HEK293T (cell line): Measurements from ENCODE around the gene DDX28.

Experiments
- CTCF ChIA-PET: fragments of 350-600 bp; formaldehyde crosslinking; extraction: SDS; loops from one replicate; lab custom pipeline; 2021; ENCODE audit warnings: antibody characterized with exemption, inconsistent platforms; lab: Yijun Ruan, JAX
- POLR2A ChIA-PET: fragments of 350-600 bp; formaldehyde crosslinking; extraction: SDS; loops from one replicate; lab custom pipeline; 2020; ENCODE audit warnings: antibody characterized with exemption, inconsistent platforms; lab: Yijun Ruan, JAX
- DNase-seq: peaks from one replicate; pipeline ENCODE4 v3.0.0; 2012; ENCODE audit warnings: mixed read lengths; ENCODE audit errors: extremely low spot score
- ARNT ChIP-seq: fragments of 450-650 bp; IDR thresholded peaks from 2 replicates; pipeline ENCODE4 v1.6.1; 2017; ENCODE audit warnings: mild to moderate bottlenecking
- BHLHE40 ChIP-seq: fragments of 450-650 bp; IDR thresholded peaks from 2 replicates; pipeline ENCODE4 v1.6.1; 2016; ENCODE audit warnings: mild to moderate bottlenecking, moderate library complexity, borderline replicate concordance
- CTBP1 ChIP-seq: fragments of 450-650 bp; IDR thresholded peaks from 2 replicates; pipeline ENCODE4 v1.6.1; 2016; ENCODE audit warnings: borderline replicate concordance
- ELF4 ChIP-seq: fragments of 450-650 bp; IDR thresholded peaks from 2 replicates; pipeline ENCODE4 v1.6.1; 2017; ENCODE audit warnings: antibody characterized with exemption
- FOXA1 ChIP-seq: fragments of 450-650 bp; IDR thresholded peaks from 2 replicates; pipeline ENCODE4 v1.6.1; 2016; ENCODE audit warnings: mild to moderate bottlenecking
- FOXK2 ChIP-seq: fragments of 450-650 bp; IDR thresholded peaks from 2 replicates; pipeline ENCODE4 v1.6.1; 2016; ENCODE audit warnings: mild to moderate bottlenecking
- FOXM1 ChIP-seq: fragments of 450-650 bp; IDR thresholded peaks from 2 replicates; pipeline ENCODE4 v1.6.1; 2017; ENCODE audit warnings: mild to moderate bottlenecking, borderline replicate concordance
- HDGF ChIP-seq: fragments of 450-650 bp; IDR thresholded peaks from 2 replicates; pipeline ENCODE4 v1.6.1; 2017; ENCODE audit warnings: antibody characterized with exemption, borderline replicate concordance
- L3MBTL2 ChIP-seq: fragments of 450-650 bp; conservative IDR thresholded peaks from 2 replicates; pipeline ENCODE4 v1.6.1; 2016; ENCODE audit warnings: mild to moderate bottlenecking
- LEF1 ChIP-seq: fragments of 450-650 bp; IDR thresholded peaks from 2 replicates; pipeline ENCODE4 v1.6.1; 2017; ENCODE audit warnings: mild to moderate bottlenecking, borderline replicate concordance
- NFRKB ChIP-seq: fragments of 450-650 bp; IDR thresholded peaks from 2 replicates; pipeline ENCODE4 v1.6.1; 2016; ENCODE audit warnings: mild to moderate bottlenecking, moderate library complexity
- PKNOX1 ChIP-seq: fragments of 450-650 bp; IDR thresholded peaks from 2 replicates; pipeline ENCODE4 v1.6.1; 2016
- SP1 ChIP-seq: fragments of 450-650 bp; IDR thresholded peaks from 2 replicates; pipeline ENCODE4 v1.6.1; 2017
- SUZ12 ChIP-seq: fragments of 450-650 bp; IDR thresholded peaks from 2 replicates; pipeline ENCODE4 v1.6.1; 2016; ENCODE audit warnings: mild to moderate bottlenecking
- TARDBP ChIP-seq: fragments of 450-650 bp; IDR thresholded peaks from 2 replicates; pipeline ENCODE4 v1.6.1; 2016
- ZNF384 ChIP-seq: fragments of 450-650 bp; IDR thresholded peaks from 2 replicates; pipeline ENCODE4 v1.6.1; 2016

Gene DDX28

DNA sequence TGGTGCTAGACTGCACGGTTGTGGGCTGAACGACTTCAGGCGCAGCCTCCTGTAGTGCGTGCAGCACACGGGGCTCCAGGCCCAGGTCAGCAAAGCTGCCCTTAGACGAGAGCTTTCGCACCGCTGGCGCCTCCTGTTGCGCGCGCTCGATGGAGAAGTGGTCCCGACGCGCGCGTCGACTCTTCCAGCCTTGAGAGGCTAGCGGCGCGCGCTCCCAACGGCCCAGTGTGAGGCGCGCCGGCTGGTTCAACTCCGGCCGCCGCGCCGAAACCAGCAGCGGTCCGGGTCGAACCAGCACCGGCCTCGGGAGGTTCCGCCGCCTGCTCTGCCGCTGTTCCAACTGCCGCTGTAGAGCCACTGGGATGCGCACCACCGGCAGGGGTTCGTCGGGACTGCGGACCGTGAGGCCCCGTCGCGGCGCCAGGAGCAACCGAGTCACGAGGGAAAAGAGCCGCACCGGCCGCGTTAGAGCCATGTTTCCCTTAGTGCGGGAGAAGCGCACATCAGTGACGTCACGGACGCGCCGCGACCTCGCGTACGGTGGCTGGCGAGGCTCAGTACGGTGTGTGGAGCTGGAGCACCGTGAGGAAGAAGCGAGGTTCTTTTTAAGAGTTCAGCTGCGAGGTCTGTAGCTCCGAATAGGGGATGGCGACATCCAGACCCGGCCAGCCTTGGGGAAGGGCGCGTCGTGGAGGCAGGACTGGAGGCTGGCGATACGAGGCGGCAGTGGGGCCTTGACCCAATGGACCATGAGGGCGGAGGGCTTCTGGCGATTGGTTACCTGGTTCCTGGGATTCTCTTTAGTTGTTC lies at the start of gene DDX28, which contains the start of gene DUS2:
Gene DDX28 (minus strand): TSS at position 505 of the 810 bp plus-strand sequence. CDS start 30 bp downstream, at position 475.
Gene DUS2 (plus strand): TSS at position 557 of the 810 bp plus-strand sequence. CDS start 14,740 bp downstream, outside the sequence.
- ChIA-PET POLR2A (interaction anchor here (0.8 to 2.4 kb wide), 11 partner anchors 9 to 502 kb away, joined by 3 to 15 read pairs (median 6); partner anchors contain the start of genes DPEP2, EDC4 and SLC7A6), CTCF (interaction anchor here (0.5 to 2.1 kb wide), 3 partner anchors 16 to 307 kb away, joined by 3 to 7 read pairs (median 5); no protein-coding TSS in a partner anchor)
- DNase-seq, result peak; percentile 91
- no peak for TF ChIP-seq FOXA1
- TF ChIP-seq HDGF, result no peak
- peak; percentile 84 for TF ChIP-seq FOXK2
- peak; percentile 90 for TF ChIP-seq L3MBTL2
- TF ChIP-seq NFRKB, result peak; percentile 56; the same call in 1 of the 2 replicates

DNA sequence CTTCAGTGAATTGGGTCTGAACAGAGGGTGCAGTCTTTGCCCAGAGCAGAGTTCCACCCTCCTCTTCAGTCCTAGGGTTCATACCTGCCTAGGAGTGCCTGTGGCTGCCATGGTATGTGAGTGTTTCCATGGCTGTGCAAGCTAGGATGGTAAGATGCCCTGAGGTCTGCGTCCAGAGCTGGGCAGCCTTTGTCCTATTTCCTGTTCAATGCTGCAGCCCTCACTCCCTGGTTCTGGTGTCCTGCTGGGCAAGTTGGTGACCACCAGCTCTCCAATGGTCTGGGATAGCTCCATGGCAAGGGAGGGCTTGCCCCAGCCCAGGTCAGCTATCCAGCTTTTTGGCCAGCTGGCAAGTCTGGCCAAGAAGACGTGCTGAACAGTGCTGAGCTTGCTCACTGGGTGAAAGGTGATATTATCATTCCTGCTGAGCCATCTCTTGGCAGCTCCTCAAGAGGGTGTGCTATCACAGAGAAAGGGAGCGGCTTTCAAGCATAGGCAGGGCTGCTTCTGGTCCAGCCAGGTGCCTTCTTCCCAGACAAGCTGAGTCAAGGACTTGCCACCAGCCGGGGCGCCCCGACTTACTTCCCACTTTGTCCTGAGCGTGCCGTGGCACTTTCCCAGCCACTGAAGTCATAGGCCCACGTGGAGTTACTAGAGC lies 49.1 kb upstream of the DDX28 start:
- CTCF ChIA-PET, result no interaction called here
- POLR2A ChIA-PET, result interaction anchor here (1.0 to 4.3 kb wide), 2 partner anchors 12 to 13 kb away, joined by 5 to 27 read pairs; partner anchors contain the start of gene NFATC3
- DNase-seq, result no peak
- TF ChIP-seq NFRKB (no peak), ARNT (no peak), BHLHE40 (no peak), TARDBP (no peak), ELF4 (no peak), FOXM1 (no peak), L3MBTL2 (no peak), ZNF384 (no peak)

- CTCF ChIA-PET, result no interaction called here
- TF ChIP-seq NFRKB (no peak), SUZ12 (no peak), FOXK2 (no peak), TARDBP (no peak)
- POLR2A ChIA-PET, result interaction anchor here (1.0 kb wide), 1 partner anchor 13 kb away, joined by 5 read pairs; the partner anchor contains the start of gene NFATC3
These were observed 48.5 kb upstream of the DDX28 start for GRCh38 chr16:68071518-68071901.

GRCh38 chr16:68070806-68071517 lies 47.9 kb upstream of the DDX28 start:
- TF ChIP-seq ARNT, result no peak
- TF ChIP-seq LEF1, result no peak
- TF ChIP-seq TARDBP, result no peak
- no peak for TF ChIP-seq BHLHE40
- TF ChIP-seq CTBP1, result no peak
- TF ChIP-seq PKNOX1, result no peak
- TF ChIP-seq SUZ12, result no peak
- no peak for TF ChIP-seq ELF4
- TF ChIP-seq FOXK2, result no peak
- no peak for TF ChIP-seq SP1
- no peak for TF ChIP-seq FOXM1
- TF ChIP-seq ZNF384, result no peak
- TF ChIP-seq NFRKB, result no peak
- no peak for TF ChIP-seq L3MBTL2
- no peak for TF ChIP-seq FOXA1
- no peak for TF ChIP-seq HDGF
- no peak for DNase-seq
- ChIA-PET CTCF (no interaction called here), POLR2A (interaction anchor here (1.0 kb wide), 1 partner anchor 14 kb away, joined by 5 read pairs; the partner anchor contains the start of gene NFATC3)

More at GRCh38 chr16:68071518-68071901, 48.5 kb upstream of the DDX28 start:
- DNase-seq, result no peak

DNA sequence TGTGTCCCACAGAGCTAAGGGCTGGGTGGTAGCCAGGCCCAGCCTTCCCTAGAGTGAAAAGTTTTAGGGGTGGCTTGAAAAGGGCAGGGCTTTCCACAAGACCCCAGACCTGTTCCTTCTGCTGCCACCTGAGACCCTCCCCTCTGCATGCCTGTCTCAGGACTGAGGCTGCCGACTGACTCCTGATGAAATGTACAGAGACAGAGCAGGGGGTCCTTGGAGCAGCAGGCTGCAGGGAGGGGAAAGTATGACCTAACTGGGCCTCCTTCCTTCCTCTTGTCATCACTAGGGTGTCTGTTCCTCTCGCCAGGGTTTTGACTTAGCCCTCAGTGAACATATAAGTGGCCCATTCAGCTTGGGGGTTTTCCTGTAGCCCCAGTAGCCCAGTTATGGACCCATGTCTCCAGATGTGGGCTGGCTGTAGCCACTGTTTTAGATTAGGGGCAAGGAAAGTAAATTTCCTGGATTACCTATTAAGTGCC lies 47.3 kb upstream of the DDX28 start:
- no peak for TF ChIP-seq HDGF

DNA sequence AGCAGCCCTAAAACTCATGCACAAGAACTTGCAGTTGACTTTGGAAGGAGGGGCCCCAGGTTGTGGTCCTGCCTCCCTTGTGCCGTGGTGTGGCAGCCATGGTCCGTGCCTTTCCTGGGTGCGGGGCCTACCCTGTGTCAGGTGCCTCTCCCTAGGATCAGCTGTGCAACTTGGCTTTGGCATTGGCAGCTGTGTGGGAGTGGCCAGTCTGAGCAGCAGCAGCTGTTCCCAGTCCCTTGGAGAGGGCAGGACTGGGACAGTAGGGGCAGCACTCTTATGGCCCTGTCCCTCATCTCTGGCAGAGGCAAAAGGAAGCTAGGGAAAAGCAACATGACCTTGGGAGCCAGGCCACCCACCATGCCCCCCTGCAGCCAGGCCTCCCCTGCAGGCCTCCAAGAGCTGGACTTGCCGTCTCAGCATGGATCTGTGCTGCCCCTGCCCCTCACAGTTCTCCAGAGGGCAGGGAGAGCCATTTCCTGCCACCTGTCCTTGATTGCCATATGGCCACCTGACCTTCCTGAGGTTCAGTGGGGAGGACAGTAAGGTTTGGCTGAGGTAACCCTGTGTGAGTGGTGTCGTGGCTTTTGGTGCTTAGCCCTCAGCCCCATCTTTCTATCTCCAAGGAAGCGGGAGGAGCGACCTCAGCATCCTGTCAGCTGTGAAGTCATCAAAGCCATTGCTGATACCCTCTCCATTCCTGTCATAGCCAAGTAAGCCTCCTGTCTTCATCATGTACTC lies 46.6 kb upstream of the DDX28 start:
- POLR2A ChIA-PET, result no interaction called here
- CTCF ChIA-PET, result no interaction called here
- TF ChIP-seq SUZ12 (no peak), L3MBTL2 (no peak), LEF1 (no peak), FOXM1 (no peak), FOXK2 (no peak), BHLHE40 (no peak)
- DNase-seq, result no peak

More for the DNA sequence above, 47.3 kb upstream of the DDX28 start:
- CTCF ChIA-PET, result no interaction called here
- DNase-seq, result no peak
- POLR2A ChIA-PET, result no interaction called here
